ENCODE results near the gene CC2D2B. TPM values are rescaled to one million over a fixed set of nuclear protein-coding genes. Genes with fewer than 3 reads are reported as not detected.
"Not testable (repeated sequence)": the region's sequence is repeated elsewhere in the genome, so short reads cannot be mapped to it uniquely, and the experiment has no call there.

CC2D2B gene, protein sequence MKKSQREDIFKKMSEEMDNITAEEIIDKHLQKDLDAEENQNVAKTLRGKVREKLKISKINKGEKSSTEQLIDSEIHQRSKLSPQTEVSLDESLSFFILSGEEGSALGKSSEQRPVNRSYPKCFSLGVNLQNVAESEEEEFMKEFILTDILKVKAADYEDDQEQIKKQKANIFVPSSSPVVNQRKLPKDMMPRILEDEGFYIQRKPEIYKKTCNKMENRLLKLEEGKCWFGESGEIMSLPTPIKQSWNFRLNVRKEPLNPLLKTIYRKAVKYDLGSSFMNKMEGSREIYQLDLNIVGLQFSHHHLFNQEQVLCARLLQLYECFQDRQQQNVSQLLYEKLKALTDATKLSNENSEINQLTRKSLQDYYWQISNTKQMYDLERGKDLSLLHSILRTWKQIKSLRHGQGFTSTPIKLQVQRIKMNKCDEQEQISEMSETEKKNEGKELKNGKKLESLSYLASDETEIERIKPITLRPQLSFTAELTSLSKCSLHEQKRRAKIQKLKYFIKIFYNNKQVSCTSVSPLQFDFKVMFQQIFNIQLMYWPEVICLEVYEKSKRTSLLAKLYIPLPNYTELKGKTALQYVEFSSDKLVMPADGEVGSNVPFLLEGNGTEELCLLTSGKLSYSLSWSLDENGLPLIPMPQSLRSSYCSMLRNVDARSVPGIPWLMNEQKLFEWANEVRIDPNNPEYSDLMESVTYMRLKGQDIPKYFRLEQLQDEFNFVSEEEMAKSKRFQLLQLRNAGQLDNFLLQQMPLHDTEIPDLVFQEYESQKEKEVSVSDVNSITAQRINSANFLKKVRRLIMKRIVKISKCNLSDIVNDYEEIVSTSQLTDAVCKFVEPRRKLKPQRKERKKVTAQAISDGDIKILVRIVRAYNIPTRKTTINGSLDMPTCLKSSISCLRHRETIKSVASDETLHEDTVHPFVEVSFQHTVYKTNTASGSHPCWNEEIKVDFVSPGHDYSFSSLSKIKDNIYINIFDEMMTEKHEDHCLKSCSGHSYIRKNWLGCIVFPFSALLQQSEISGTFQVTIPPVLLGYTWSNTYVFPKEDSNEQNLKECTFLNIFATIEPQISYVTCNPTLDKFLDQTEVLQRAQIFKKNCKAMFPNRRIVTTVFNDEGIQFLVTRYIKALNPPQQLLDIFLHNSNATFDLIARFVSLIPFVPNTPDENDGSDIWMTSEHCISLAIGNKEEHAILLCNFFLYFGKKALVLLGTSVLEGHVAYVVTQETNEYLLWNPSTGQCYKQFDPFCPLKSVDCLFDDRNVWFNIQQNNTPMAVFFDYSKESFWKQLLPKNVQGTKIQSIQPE (N-terminal part only)
- total RNA-seq, result 0.47 TPM in 1 of 2 replicates, not detected in the other

DNA sequence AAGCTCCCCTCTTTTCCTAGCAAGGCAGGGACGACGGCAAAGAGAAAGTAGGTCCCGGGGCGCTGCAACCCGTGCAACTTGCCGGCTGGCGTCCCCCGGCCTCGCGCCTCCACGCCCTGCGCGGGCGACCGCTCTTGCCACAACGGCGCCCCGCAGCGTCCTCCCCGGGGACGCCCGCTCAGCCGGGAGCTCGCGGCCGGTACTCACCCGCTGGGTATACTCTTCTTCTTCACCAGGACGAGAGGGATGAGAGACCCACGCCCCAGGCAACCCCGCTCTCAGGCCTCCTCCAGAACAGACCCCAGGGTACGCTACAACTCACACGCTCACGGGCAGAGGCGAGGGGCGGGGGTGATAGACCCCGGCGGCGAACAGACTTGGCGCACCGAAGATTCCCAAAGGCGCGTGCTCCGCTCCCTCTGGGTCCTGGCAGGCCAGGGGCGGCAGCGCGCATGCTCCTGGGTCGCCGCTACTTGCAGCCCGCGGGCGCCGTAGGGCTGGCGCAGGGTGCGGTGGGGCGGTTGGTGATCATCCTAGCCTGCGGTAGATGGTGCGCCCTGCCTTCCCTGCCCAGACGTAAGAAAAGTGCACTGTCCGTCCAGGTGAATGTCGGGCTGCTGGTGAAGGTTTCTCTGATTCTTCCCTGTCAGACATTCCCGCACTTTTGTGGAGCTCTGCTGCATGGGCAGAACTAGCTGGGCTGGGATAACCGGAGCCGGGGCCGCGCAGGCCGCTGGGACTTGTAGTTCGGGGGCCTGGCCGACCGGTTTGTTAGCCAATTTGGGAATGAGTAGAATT, at the start of gene CC2D2B:
Gene CC2D2B, plus strand, starts transcription at position 520 of the 798 bp plus-strand sequence. CDS start 3,349 bp downstream, outside the sequence.
- DNase-seq (ENCODE audit: extremely low read depth, low read depth, low spot score), result peak; percentile 33

DNA sequence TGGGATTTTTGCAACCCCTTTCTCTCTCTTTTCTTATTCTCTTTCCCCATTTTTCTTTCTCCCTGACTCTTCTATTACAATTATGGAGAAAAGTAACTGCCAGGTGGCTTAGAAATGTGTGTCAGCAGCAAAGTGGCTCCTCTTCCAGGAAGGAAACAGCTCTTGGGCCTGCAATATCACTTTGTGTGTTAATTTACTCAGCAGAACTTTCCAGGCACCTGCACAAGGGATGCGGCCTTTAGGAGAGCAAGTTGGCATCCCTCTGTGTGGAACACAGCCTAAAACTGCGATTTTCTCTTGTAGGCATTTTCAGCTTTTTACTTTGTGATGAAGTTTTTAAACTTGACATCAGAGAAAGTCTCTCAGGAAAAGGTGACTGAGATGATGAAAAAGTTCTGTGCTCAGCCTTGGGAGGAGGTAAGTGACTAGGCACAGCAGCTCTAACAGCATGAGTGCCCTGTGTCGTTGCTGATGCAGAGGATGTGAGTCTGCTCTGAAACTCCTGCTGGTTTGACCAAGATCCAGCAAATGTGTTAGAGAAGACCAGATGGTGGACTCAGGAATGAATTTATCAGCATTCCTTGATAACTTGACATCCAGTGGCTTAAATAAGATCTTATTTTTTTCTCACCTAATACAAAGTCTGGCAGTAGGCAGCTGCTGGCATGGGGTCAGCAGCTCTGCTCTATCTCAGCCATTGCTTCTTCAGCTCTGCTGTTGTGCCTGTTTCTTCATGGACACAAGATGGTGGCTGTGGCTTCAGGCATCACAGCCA, 47.4 kb upstream of the CC2D2B start:
- no peak for DNase-seq (ENCODE audit: extremely low read depth, low read depth, low spot score)

DNA sequence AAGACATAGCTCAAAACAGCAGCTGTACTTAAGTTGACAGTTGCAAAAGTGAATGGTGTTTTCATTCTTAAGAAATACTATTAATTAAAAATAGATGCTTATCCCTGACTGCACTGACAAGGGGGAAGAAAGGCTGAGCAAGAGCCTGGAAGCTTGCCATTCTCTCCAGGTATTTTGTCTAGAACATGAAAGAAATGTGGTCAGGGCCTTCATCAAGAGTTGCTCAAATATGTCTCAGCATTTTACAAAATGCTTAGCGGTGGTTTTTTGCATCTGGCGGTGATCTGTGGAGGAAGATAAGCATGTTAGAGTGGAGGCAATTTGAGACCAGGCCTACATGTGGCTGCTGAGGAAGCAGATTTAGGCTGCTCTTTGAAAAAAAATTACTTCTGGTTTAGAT, 46.4 kb upstream of the CC2D2B start:
- DNase-seq (ENCODE audit: extremely low read depth, low read depth, low spot score), result no peak

DNA sequence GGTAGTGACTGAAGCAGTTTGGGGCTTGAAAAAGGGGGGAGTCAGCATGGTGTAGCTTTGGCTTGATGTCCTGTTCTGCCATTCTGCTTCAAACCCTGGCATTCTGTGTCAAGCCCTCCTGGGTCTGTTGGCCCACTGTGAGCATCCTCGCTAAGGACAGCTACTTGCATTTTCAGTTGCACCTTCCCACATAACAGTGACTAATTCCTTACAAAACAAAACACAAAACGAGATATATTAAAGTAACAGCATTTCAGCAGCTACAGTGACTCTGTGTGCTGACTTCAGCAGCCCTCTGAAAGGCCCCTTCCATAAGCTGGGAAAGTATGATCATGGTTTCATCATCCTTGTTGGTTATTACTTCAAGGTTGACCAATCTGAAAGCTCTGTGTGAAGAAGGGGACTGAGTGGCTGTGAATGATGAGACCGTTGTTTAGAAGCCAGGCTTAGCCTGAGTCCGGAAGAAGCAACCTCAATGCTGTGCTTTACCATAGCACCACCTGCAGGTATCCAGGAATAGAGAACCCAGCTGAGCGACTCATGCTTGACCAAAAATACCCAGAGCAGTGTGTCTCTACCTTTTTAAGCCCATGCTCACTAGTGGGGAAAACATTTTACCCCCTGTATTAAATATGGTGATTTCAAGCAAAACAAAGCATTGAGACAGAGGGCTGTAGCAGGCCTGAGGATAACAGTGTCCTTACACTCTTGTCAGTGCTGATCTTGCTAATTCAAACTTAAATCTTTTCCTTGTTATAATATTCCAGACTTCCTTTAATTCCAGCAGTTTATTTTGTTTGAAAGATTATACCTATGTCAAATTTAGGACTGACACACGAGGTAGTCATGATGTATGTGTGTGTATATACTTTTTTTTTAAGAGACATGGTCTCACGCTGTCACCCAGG, 42.6 kb upstream of the CC2D2B start:
- DNase-seq (ENCODE audit: extremely low read depth, low read depth, low spot score), result peak; percentile 39

DNA sequence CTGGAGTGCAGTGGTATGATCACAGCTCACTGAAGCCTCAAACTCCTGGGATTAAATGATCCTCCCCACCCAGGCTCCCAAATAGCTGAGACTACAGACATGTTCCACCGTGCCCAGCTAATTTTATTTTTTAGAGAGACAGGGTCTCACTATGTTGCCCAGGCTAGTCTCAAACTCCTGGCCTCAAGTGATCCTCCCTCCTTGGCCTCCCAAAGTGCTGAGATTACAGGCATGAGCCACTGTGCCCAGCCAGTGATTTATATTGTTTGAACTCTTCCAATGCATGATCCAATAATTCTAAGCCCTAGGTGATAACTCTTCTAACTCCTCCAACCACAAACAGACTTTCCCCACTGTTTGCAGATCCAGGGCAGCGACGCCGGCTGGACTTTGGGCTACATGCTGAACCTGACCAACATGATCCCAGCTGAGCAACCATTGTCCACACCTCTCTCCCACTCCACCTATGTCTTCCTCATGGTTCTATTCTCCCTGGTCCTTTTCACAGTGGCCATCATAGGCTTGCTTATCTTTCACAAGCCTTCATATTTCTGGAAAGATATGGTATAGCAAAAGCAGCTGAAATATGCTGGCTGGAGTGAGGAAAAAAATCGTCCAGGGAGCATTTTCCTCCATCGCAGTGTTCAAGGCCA, 41.8 kb upstream of the CC2D2B start:
- no peak for DNase-seq (ENCODE audit: extremely low read depth, low read depth, low spot score)

DNA sequence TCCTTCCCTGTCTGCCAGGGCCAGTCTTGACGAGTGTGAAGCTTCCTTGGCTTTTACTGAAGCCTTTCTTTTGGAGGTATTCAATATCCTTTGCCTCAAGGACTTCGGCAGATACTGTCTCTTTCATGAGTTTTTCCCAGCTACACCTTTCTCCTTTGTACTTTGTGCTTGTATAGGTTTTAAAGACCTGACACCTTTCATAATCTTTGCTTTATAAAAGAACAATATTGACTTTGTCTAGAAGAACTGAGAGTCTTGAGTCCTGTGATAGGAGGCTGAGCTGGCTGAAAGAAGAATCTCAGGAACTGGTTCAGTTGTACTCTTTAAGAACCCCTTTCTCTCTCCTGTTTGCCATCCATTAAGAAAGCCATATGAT, 41.3 kb upstream of the CC2D2B start:
- no peak for DNase-seq (ENCODE audit: extremely low read depth, low read depth, low spot score)

DNA sequence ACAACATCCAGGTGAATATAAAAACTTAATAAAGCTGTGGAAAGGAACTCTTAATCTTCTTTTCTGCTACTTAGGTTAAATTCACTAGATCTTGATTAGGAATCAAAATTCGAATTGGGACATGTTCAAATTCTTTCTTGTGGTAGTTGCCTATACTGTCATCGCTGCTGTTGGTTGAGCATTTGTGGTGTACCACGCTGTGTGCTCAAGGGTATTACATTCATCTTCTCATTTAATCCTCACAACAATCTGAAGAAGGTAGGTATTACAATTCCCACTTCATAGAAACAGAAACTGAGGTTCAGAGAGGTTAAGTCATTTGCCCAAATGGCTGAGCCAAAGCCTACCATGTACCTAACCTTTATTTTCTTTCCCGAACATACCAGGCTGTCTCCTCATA, 39.9 kb upstream of the CC2D2B start:
- DNase-seq (ENCODE audit: extremely low read depth, low read depth, low spot score), result no peak

GRCh38 chr10:95872158-95872711, 35.5 kb upstream of the CC2D2B start:
- DNase-seq (ENCODE audit: extremely low read depth, low read depth, low spot score), result no peak

DNA sequence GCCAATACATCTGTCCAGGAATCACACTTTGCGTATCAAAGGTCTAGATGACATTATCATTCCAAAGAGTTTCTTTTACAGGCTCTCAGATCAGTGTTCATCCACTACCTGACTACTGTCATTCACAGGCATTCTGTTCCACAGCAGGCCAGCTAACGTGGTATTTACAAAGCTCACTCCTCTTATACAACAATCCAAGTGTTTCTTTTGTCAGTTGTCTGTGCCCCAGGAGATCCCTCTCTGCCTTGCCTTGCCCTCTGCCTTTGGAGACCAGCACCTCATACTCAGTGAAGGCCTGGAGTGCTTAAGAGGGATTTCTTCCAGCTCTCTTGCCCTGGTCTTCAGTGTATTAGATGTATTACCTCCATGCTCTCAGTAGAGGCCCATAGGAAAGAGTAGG, 34.6 kb upstream of the CC2D2B start:
- no peak for DNase-seq (ENCODE audit: extremely low read depth, low read depth, low spot score)

GRCh38 chr10:95873651-95874050, 34.1 kb upstream of the CC2D2B start:
- DNase-seq (ENCODE audit: extremely low read depth, low read depth, low spot score), result no peak

- not testable (repeated sequence) for DNase-seq (ENCODE audit: extremely low read depth, low read depth, low spot score)
These were observed 33.0 kb upstream of the CC2D2B start for GRCh38 chr10:95874783-95875182.

DNA sequence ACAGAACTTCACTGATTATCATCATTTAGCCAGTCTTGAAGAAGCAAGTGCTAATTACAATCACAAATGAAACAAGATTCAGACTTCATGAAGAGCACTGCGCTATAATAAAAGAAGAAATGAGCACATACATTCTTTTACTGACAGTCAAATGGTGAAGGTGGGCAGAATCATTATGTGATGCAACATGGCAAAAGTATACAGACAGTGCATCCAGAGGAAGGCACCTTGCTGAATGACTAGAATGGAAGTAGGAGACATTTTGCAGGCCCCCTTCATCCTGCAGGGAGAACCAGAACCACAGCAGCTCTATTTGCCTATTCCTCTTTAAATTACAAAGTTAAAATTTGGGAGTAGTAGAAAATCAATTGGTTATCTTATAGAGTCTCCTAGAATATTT, 31.0 kb upstream of the CC2D2B start:
- DNase-seq (ENCODE audit: extremely low read depth, low read depth, low spot score), result no peak

GRCh38 chr10:95877881-95878280, 29.9 kb upstream of the CC2D2B start:
- no peak for DNase-seq (ENCODE audit: extremely low read depth, low read depth, low spot score)

DNA sequence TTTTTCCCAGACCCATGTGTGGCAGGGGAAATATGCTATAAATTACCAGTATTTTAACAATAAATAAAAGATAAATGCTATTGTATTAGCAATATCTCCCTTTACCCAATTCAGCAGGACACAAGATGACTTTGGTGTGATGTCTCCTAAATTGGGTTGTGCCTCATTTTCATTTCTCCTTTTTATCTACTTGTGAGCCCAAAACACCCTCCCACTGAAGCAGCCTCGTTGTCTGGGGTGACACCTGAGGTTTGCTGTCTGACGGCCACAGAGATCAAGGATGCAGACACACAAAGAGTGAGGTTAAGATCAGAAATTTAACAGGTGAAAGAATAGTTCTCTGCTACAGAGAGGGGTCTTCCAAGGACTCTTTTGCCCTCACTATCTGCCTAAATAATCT, 27.1 kb upstream of the CC2D2B start:
- no peak for DNase-seq (ENCODE audit: extremely low read depth, low read depth, low spot score)

- DNase-seq (ENCODE audit: extremely low read depth, low read depth, low spot score), result no peak
These were observed 26.5 kb upstream of the CC2D2B start for GRCh38 chr10:95881316-95881715.

DNA sequence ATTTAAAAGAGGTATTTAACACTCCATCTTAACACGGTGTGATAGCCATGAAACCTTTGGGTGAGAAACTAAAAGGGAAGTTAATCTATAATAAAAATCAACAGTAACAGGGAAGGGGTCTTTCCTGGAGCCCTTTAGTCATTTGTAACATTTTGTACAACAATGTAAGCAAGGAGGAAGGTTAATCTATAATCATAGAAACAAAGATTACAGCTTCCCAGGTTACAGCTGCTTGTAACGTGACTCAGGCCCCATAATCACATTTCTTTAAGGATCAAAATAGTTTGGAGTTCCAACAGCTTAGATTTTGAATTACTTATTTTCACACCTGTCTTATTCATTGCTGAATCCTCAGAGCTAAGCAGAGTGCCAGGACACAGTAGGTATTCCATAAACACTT, 17.9 kb upstream of the CC2D2B start:
- no peak for DNase-seq (ENCODE audit: extremely low read depth, low read depth, low spot score)

- DNase-seq (ENCODE audit: extremely low read depth, low read depth, low spot score), result no peak
These were observed 11.5 kb upstream of the CC2D2B start for GRCh38 chr10:95896071-95896850.
